Stimulated activated CD4-positive, alpha-beta T cell treated with anti-CD3 and anti-CD28 coated beads, Interleukin-15, amount 100 ng/mL, for 48 hours (primary cell): ENCODE results near the gene PDE3B.
"Not testable (repeated sequence)": the region's sequence is repeated elsewhere in the genome, so short reads cannot be mapped to it uniquely, and the experiment has no call there.

Experiments used
- DNase-seq, 2 donors: peaks; one replicate each; pipeline ENCODE4 v3.0.0-alpha.2; 2020; ENCODE audit warnings: low read depth in 2 of 2

The PDE3B gene

DNA sequence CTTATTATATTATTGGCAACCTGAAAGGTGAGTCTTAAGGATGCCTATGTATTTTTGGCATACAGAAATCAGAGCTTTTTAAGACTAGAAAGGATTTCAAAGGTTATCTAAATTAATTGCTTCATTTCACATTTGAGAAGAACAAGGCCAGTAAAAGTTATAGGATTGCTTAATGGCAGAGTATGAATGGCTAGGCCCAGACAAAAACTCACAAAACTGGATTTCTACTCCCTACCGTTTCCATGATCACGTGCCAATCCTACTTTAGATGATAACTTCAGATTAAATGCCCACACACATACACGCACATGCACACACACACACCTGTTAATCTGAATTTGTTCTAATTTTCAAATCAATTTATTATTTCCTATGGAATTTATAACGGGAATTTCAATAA lies 1.8 kb upstream of the PDE3B start:
- no peak for DNase-seq

DNA sequence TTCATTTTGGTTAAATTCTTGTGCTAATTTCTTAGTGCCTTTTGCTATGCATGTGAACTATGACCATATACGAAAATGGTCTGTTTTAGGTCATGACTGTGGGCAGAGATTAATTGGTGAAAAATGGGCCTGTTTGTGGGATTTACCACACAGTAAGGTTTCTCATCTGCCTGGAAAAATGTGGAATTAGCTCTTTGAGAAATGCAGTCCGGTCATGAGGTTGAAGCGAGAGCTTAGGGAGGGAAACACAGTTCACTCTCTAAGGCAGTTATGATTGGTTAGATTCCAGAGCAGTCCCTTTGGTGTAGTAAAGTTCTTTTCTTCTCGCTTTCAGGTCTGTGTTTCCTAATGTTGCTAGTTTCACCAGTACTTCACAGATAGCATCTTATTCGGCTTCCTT lies 1.2 kb upstream of the PDE3B start:
- DNase-seq, result no peak

DNA sequence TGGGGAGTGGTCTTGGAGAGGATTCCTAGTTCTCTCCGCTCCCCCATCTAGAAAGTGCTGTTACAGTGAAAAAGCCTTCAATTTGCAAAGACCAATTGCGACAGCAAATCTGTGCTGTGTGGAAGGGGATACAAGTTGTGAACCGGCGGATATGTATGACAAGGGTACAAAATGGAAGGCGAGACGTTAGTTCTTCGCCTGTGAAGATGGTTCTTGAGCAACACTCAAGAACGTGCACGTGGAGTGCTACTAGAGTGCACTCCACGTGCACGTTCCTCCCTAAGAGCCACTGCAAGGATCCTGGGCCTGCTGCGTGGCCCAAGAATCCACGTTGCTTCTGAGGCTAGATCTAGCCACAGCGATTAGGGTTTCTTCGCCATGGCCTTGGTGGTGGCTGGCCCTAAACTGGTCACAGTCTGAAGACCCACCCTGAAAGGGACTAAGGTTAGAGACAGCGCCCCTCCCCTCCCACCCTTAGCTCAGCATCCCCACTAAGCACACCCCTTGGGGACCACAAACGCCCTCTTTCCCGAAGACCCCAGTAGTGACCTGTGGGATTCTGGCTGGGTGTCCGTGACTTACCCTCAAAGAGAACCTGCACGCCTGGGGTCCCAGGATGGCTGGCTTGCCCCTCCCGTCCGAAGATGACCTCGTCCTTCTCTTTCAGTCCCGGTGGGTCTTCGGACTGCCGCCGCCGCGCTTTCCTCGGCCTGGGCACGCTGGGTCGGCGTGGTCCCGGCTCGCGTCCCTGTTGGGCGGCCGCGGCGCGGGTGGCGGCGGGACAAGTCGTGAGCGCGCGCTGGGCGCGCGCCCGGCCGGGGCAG lies 519 bp upstream of the PDE3B start:
- DNase-seq, result no peak

DNA sequence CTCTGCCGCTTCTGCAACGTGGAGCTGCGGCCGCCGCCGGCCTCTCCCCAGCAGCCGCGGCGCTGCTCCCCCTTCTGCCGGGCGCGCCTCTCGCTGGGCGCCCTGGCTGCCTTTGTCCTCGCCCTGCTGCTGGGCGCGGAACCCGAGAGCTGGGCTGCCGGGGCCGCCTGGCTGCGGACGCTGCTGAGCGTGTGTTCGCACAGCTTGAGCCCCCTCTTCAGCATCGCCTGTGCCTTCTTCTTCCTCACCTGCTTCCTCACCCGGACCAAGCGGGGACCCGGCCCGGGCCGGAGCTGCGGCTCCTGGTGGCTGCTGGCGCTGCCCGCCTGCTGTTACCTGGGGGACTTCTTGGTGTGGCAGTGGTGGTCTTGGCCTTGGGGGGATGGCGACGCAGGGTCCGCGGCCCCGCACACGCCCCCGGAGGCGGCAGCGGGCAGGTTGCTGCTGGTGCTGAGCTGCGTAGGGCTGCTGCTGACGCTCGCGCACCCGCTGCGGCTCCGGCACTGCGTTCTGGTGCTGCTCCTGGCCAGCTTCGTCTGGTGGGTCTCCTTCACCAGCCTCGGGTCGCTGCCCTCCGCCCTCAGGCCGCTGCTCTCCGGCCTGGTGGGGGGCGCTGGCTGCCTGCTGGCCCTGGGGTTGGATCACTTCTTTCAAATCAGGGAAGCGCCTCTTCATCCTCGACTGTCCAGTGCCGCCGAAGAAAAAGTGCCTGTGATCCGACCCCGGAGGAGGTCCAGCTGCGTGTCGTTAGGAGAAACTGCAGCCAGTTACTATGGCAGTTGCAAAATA lies 816 bp downstream of the PDE3B start:
- DNase-seq, result peak in 1 of 2 donors; percentile 17

DNA sequence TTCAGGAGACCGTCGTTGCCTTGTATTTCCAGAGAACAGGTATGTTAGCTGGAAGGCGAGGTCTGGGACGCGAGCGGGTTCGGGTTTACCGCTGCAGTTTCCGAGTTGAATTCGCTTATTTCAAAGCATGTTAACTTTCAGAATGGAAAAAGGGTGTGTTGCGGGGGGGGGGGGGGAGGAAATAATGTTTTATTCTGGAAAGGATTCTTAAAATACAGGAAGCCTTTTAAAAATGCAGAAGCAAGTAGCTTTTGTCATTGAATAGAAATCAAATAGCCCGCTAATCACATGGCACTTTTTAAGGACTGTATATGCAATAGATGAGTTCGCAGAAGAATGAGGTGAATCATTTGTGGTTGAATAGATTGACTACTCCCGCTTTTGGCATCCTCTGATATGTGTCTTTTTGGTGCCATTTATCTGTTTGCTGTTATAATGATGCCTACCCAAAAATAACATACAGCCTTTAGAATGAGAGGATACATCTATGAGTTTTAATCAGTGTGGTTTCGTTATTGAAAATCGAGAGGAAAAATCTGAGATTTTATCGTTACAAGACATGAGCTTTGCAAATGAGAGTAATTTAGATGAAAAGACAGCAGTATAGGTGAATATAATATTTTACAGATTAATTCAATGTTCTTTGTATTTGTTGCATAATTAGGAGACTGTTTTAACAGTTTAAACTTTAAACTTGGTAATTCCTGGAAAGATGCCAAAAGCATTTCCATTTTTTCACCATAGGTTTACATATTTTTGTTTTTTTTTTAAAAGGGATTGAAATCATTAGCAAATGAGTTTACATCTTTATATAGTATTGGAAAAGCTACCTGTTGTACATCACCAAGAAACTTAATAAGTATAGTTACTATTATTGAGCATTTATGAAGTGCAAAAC lies 1.7 kb downstream of the PDE3B start:
- no peak for DNase-seq

DNA sequence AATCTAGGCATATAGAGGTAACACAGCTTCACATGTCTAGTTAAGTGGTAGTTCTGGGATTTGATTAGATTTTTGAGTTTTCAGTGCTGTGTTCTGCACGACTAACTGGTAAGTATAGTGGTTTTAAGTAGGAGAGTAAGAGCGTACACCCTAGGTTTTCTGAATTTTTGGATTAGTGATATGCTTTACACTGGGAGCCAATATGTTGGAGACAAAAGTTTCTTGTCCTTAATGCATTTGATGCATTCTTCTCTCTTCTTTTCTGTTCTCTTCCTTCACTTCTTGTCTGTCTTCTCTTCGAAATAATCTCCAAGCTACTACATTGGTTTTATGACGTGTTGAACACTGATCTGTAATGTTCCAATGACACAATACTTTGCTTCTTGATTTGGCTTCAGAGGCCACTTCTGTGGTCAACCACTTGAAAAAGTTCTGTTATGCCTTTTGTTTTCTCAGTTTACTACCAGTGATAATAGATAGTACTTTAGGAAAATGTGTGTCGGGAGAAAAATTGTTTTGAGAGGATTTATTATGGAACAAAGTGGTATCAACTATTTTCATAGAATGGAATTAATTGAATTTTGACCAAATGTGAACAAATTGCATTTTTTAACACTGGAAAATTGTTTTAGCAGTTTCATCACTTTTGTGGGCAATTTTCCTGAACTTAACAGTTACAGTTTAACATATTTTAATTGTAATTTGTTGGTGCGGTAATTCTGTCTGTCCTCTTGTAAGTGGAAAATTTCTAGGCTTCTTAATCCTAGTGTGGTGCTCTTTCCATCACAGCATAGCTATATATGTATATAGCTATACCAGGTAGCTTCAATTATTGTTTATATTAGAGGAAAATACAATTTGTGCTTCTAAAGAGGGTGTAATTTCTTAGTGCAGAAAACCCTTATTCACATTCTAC lies 2.6 kb downstream of the PDE3B start:
- no peak for DNase-seq

DNA sequence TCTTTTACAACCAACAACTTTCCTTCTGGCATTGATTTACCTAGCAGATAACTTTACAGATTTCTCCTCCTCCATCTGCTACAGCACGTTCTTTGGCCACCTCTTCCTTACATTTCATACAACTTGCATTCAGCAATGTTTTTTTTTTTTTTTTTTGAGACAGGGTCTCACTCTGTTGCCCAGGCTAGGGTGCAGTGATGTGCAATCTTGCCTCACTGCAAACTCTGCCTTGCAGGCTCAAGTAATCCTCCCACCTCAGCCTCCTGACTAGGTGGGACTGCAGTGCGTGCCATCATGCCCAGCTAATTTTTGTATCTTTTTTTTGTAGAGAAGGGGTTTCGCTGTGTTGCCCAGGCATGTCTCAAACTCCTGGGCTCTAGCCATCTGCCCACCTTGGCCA lies 6.5 kb downstream of the PDE3B start:
- DNase-seq, result no peak

DNA sequence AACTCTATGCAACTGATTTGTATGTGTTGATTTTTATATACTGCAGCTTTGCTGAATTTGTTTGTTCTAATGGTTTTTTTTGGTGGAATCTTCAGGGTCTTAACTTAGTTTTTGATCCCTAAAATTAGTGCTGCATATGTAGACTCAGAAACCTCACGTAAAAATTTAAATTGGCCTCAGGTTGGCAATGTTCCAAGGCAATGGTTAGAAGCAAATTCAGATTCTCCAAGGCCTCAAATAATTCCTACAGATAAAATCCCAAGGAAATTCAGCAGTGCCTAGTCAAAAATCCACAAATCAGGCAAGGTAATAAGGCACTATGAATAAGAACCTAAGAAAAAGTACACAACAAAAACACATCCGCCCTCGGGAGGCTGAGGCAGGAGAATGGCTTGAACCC lies 9.5 kb downstream of the PDE3B start:
- DNase-seq, result no peak

DNA sequence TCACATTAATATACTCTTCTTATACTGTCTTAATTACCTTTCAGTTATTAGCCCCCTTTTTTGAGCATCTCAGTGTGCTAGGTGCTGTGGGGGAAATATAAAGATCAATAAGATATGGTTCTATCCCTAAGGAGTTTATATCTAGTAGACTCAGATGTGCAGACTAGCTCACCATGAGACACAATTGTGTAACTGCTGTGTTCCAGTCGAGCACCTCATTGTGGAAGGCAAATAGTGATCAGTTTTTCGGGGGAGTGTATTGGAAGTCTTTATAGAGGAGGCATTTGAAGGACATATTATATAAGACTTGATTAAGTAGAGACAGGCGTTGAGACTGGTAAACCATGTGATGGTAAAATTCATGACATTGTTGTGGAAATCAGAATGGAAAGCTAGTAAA lies 11.8 kb downstream of the PDE3B start:
- no peak for DNase-seq

DNA sequence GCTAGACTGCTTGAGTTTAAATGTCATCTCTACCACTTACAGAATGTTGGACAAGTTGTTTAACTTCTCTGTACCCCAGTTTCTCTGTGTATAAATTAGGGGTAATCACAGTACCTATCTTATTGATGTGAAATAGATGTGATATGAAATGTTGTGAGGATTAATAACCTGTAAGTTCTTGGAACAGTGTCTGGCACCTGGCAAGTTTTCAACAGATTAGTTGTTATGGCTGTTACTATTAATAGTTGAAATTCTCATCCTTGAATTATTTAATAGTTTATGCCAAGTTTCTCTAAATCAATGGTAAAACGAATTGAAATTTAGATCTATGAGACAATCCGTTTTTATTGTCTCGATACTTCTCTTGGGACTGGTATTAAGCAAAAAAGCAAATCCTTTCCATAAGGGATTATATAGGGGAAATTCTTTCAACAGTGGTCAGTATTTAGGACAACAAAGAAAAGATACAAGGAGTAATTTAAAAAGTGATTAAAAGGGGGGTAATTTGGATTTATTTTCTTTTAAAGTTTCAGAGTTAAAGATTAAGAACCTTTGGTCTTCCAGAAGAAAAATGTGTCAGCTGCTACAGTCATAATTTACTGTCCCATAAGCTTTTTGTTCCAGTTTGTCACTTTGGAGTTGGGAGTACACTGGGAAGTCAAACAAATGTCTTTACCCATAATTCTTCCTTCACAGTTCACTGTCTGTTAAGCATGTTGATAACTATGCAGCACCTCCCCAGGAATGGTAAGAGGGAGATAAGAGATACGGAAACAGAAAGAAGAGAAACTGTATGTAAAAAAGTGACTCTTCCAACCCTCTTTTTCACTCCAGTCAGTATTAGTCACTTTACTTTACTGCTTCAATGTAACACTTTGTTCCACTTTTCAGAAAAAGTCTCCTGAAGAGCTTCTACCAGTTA lies 13.2 kb downstream of the PDE3B start:
- DNase-seq, result no peak

DNA sequence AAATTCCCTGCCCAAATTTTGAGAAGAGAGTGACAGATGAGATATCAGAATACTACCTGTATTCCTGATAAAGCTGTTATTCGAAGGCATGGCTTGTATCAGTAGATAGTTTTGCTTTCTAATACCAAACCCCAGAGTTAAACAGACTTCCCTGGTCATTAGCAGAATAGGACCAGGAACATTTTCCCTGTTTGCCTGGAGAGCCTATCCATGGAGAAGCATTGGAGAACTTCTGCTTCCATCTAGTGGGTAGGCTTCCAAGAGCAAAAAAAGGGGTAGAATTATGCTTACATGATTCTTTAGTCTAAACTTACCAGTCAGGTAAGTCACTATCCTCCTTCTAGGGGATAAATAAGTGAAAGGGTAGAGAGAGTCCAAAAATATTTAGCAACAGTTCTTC lies 14.2 kb downstream of the PDE3B start:
- DNase-seq, result no peak

DNA sequence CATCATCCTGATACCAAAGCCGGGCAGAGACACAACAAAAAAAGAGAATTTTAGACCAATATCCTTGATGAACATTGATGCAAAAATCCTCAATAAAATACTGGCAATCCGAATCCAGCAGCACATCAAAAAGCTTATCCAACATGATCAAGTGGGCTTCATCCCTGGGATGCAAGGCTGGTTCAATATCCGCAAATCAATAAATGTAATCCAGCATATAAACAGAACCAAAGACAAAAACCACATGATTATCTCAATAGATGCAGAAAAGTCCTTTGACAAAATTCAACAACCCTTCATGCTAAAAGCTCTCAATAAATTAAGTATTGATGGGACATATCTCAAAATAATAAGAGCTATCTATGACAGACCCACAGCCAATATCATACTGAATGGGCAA lies 21.3 kb downstream of the PDE3B start:
- not testable (repeated sequence) for DNase-seq

DNA sequence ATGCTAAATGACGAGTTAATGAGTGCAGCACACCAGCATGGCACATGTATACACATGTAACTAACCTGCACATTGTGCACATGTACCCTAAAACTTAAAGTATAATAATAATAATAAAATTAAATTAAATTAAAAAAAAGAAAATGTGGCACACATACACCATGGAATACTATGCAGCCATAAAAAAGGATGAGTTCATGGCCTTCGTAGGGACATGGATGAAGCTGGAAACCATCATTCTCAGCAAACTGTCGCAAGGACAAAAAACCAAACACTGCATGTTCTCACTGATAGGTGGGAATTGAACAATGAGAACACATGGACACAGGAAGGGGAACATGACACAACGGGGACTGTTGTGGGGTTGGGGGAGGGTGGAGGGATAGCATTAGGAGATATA lies 23.7 kb downstream of the PDE3B start:
- DNase-seq, result not testable (repeated sequence)

DNA sequence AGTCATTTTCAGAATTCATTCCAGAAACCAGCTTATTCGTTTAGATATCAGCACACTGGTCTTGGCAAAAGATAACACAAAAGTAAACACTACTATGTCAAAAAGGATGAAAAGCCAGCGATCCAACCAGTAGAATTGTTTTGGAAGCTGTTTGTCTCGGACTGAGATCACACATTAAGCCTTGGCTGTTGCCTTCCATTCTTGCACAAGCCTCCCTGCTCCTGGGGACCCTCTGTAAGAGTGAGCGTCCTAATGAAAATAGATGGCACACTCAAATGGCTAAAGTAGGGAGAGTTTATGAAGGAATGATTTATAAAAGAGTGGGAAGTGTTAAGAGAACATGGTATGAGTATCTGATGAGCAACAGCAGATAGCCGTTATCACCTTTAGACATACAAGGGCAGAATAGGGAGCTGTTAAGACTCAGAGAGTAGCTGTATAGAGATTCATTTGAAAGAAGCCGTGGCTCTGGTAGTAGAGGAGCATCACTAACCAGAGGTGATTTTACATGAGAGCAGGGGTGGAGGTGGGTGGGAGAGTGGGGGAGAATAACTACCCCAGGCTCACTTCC lies 25.2 kb downstream of the PDE3B start:
- DNase-seq, result no peak

DNA sequence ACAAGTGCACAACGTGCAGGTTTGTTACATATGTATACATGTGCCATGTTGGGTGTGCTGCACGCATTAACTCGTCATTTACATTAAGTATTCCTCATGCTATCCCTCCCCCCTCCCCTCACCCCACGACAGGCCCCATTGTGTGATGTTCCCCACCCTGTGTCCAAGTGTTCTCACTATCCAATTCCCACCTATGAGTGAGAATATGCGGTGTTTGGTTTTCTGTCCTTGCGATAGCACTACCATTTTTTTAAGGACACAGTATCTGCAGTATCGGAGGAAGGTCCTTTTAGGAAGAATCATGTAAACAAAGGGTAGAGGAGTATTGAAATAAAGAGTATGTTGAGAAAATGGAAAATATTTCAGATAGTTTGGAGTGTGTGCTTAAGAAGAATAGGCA lies 25.9 kb downstream of the PDE3B start:
- DNase-seq, result no peak

DNA sequence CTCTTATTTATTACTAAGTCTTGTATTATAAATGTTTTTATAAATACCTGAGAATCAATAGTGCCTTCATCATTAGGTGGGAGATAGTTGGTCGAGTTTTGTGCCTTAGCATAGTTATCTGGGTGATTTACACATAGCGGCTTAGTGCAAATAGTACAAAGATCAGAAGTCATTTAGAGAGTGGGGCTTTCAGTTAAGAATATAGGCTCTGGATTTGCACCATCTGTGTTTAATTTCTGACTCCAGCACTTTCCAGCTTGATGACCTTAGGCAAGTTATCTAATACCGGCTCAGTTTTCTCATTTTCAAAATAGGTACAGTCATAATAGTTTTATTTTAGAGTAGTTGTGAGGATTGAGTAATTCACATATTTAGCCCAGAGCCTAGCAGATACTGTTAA lies 26.4 kb downstream of the PDE3B start:
- DNase-seq, result no peak

DNA sequence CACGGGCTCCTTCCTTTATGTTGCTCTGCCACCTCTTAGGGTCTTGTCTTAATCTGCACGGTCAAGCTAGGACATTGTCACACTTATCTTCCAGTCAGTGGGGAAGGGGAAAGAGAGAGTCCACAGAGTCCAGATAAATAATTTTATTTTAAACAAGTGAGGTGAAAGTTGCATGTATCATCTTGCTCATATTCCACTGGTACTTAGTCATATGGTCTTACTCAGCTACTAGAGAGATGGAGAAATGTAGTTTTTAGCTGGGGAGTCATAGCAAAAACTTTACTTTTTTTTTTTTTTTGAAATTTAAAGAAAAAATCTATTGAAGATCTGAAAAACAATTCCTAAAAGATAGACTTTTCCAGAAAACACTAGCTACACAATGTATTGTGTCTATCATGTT lies 29.0 kb downstream of the PDE3B start:
- no peak for DNase-seq

DNA sequence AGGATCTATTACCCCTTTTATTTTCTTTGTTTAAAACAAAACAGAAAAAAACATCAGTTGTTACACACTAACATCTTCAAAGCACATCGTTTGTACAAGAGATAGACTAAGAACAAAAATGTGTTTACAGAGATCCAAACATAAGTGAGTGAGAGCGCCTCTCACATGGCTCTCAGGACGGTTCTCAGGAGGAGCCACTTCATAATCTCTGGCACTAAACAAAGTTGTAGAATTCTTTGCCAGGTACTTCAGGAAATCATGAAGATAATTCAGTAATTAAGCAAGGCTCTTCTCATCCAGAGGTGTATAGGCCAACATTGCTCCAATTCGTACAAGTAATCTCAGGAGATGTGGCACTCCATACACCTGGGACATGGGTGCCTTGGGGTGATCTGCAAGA lies 29.8 kb downstream of the PDE3B start:
- DNase-seq, result no peak

DNA sequence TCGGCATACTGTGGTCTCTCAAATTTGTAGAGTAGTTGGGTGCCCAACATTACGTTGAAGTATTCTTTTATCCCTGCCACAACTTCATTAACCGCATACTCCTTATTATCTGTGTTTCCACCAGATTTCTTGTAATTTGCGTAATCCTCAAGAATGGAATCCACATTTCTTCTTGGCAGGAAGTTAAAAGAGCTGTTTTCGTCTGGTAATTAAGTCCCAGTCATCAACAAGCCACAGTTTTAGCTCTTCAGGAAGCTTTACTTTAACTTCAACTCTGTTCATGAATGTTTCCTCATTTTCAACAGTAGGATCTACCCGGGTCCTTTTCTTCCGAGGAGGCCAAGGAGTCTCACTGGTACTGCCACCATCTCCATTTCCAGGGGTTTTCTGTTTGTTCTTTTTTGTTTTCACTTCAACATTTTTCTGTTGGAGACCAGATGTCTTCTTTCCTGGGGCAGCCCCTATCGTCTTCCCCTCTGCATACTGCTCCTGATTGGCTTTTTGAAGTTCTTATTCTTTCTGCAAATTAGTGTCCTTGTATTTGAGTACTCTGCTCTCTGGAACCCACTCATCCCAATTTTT lies 30.3 kb downstream of the PDE3B start:
- no peak for DNase-seq
